HCT116 (cell line): ENCODE data around the gene RPRD1B. TPM values are rescaled to one million over a fixed set of nuclear protein-coding genes. Genes with fewer than 3 reads are reported as not detected.

Source experiments
- ATAC-seq: fragments of 200-7000 bp; cut with Tn5 transposase; 2 replicates; pipeline ENCODE4 v1.9.1; 2020; ENCODE audit warnings: mild to moderate bottlenecking, moderate library complexity
- BruUV-seq: library from RNA; stranded (reverse); fragments of 400-500 nt; replicated peaks from 2 replicates; lab custom pipeline; 2021; lab: Mats Ljungman, UMichigan
- CTCF ChIA-PET: fragments of 300-600 bp; sonication (Branson Sonifier 250); formaldehyde crosslinking; loops from one replicate; lab custom pipeline; 2021; ENCODE audit warnings: antibody characterized with exemption; lab: Charles Lee
- POLR2A ChIA-PET: fragments of 300-600, 350-600 bp; sonication (Branson Sonifier 250); formaldehyde crosslinking; loops from one replicate; lab custom pipeline; 2021; ENCODE audit warnings: antibody characterized with exemption; lab: Charles Lee
- RAD21 ChIA-PET, 2 experiments: fragments of 300-600 bp; sonication (Branson Sonifier 250); formaldehyde crosslinking; loops; one replicate each; lab custom pipeline; 2023; ENCODE audit warnings: low total read pairs in 2 of 2; ENCODE audit not compliant: uncharacterized antibody in 2 of 2, unreplicated experiment in 2 of 2, low non-redundant PET in 1 of 2; lab: Charles Lee
- DNase-seq: peaks from one replicate; pipeline ENCODE4 v3.0.0-alpha.2; 2010; ENCODE audit warnings: low read depth, low spot score
- H2AFZ ChIP-seq: fragments of 200-600 bp; shearing (Covaris generic), sonication (generic); 2 replicates; pipeline ENCODE4 v1.6.1; 2017; ENCODE audit warnings: low read depth, mixed run types, mixed read lengths, antibody characterized with exemption, low read length; ENCODE audit not compliant: poor library complexity, severe bottlenecking
- H3K27ac ChIP-seq: 2 replicates; pipeline ENCODE4 v1.5.1; 2012; ENCODE audit warnings: low read depth, low read length
- H3K27me3 ChIP-seq: fragments of 200-600 bp; sonication (generic); 2 replicates; pipeline ENCODE4 v1.6.1; 2016; ENCODE audit warnings: mixed run types, low read length, mixed read lengths; ENCODE audit not compliant: insufficient read depth
- H3K36me3 ChIP-seq, 2 experiments: fragments of 200-500 bp in 1 of 2; fragments of 200-600 bp in 1 of 2; sonication (Bioruptor generic) in 1 of 2; sonication (generic) in 1 of 2; 2 replicates each; pipeline versions ENCODE4 v1.5.1 to v1.6.1; 2014 to 2016; ENCODE audit warnings: low read length in 2 of 2, inconsistent platforms in 1 of 2, mixed read lengths in 1 of 2, mixed run types in 1 of 2; ENCODE audit not compliant: insufficient read depth in 2 of 2, control insufficient read depth in 1 of 2
- H3K4me1 ChIP-seq, 2 experiments: fragments of 200-600 bp in 1 of 2; sonication (generic) in 1 of 2; 2 replicates each; pipeline versions ENCODE4 v1.5.1 to v1.6.1; 2012 to 2017; ENCODE audit warnings: low read length in 2 of 2, inconsistent platforms in 1 of 2, mild to moderate bottlenecking in 1 of 2, mixed read lengths in 1 of 2, mixed run types in 1 of 2, moderate library complexity in 1 of 2; ENCODE audit not compliant: insufficient read depth in 2 of 2, control insufficient read depth in 1 of 2
- H3K4me2 ChIP-seq: fragments of 200-600 bp; sonication (generic); 2 replicates; pipeline ENCODE4 v1.6.1; 2017; ENCODE audit warnings: mixed run types, low read length, mixed read lengths
- H3K4me3 ChIP-seq, 2 experiments: fragments of 200-600 bp in 1 of 2; sonication (generic) in 1 of 2; replicated peaks in 1 of 2; 2 replicates each; pipeline ENCODE4 v1.5.1; 2011 to 2016; ENCODE audit warnings: low read length in 2 of 2, control low read depth in 1 of 2, low read depth in 1 of 2, mild to moderate bottlenecking in 1 of 2, mixed read lengths in 1 of 2, mixed run types in 1 of 2
- H3K79me2 ChIP-seq: fragments of 200-600 bp; sonication (generic); 2 replicates; pipeline ENCODE4 v1.6.1; 2017; ENCODE audit warnings: mild to moderate bottlenecking, mixed run types, low read length, moderate library complexity, mixed read lengths; ENCODE audit not compliant: insufficient read depth
- H3K9ac ChIP-seq: fragments of 200-600 bp; sonication (generic); 2 replicates; pipeline ENCODE4 v1.6.1; 2016; ENCODE audit warnings: low read length, mixed read lengths
- H3K9me2 ChIP-seq: fragments of 200-600 bp; sonication (generic), shearing (Covaris generic); 2 replicates; pipeline ENCODE4 v1.6.1; 2017; ENCODE audit warnings: mixed run types, mild to moderate bottlenecking, moderate library complexity; ENCODE audit not compliant: insufficient read depth
- H3K9me3 ChIP-seq, 2 experiments: fragments of 200-500 bp in 1 of 2; fragments of 200-600 bp in 1 of 2; sonication (Bioruptor generic) in 1 of 2; sonication (generic) in 1 of 2; 2 replicates each; pipeline ENCODE4 v1.6.1; 2014 to 2017; ENCODE audit warnings: low read length in 2 of 2, mixed read lengths in 2 of 2, inconsistent platforms in 1 of 2, low read depth in 1 of 2, mild to moderate bottlenecking in 1 of 2, mixed run types in 1 of 2, moderate library complexity in 1 of 2; ENCODE audit not compliant: control insufficient read depth in 1 of 2, insufficient read depth in 1 of 2
- H4K20me1 ChIP-seq: fragments of 200-600 bp; sonication (generic), shearing (Covaris generic); 2 replicates; pipeline ENCODE4 v1.6.1; 2017; ENCODE audit warnings: mixed run types, mild to moderate bottlenecking, moderate library complexity; ENCODE audit not compliant: insufficient read depth
- CBX3 ChIP-seq: IDR thresholded peaks from 2 replicates; pipeline ENCODE4 v1.6.1; 2012; ENCODE audit warnings: low read depth
- FOSL1 ChIP-seq: IDR thresholded peaks from 2 replicates; pipeline ENCODE4 v1.6.1; 2012; ENCODE audit warnings: low read depth
- JUND ChIP-seq: IDR thresholded peaks from 2 replicates; pipeline ENCODE4 v1.6.1; 2012
- POLR2AphosphoS5 ChIP-seq: IDR thresholded peaks from 2 replicates; pipeline ENCODE4 v1.6.1; 2011; ENCODE audit warnings: mild to moderate bottlenecking, low read depth, low read length, moderate library complexity
- SP1 ChIP-seq: IDR thresholded peaks from 2 replicates; pipeline ENCODE4 v1.6.1; 2012; ENCODE audit warnings: low read depth
- ZFX ChIP-seq: fragments of 450-650 bp; IDR thresholded peaks from 2 replicates; pipeline ENCODE4 v1.6.1; 2017
- ZNF274 ChIP-seq: fragments of 200-500 bp; sonication (Bioruptor generic); IDR thresholded peaks from 2 replicates; pipeline ENCODE4 v1.6.1; 2014; ENCODE audit warnings: mild to moderate bottlenecking, low read depth, low read length, inconsistent platforms
- intact Hi-C: fragments of 100-400 bp; cut with micrococcal nuclease; formaldehyde crosslinking; loops from 2 replicates; pipeline ENCODE4 v1.10.0; 2022
- total RNA-seq: library from RNA; stranded (reverse); gene quantifications from one replicate; pipeline ENCODE4 v1.2.1, GENCODE V29; 2021; ENCODE audit not compliant: unreplicated experiment
- TF ChIP-seq, protein P1 (sequence below): IDR thresholded peaks from 2 replicates; pipeline ENCODE4 v1.6.1; 2011; ENCODE audit warnings: mild to moderate bottlenecking, low read length, moderate library complexity; ENCODE audit not compliant: insufficient replicate concordance; ENCODE audit errors: extremely low read depth
- TF ChIP-seq, protein P2 (sequence below): IDR thresholded peaks from 2 replicates; pipeline ENCODE4 v1.6.1; 2012
- TF ChIP-seq, protein P3 (sequence below): IDR thresholded peaks from 2 replicates; pipeline ENCODE4 v1.6.1; 2012

The RPRD1B gene
- total RNA-seq, 1 experiment from 2014 or later, result 30.7 TPM

DNA sequence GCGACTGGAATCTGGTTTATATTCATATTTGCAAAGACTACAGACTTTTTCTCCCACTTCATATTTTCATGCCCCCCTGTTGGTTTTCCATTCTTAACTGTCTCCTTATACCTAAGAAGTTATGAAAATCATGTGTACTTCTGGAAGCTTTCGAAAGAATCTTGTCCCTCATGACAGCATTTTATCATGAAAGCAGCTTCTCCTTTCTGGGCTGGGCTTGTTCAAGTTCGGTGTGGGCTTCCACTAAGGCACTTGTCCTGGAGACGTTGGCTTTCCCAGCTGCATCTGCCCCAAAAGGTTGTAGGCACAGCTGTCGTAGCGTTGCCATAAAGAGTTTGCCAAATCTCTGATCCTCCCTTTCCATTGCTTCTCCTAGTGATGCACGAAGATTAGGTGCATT lies 56.5 kb downstream of the RPRD1B start:
- DNase-seq (no peak), ATAC-seq (no peak)
- ChIA-PET RAD21 (no interaction called here), POLR2A (no interaction called here), CTCF (no interaction called here)
- H3K9me3 ChIP-seq, result no peaks in the 10 kb centered on the region
- H2AFZ ChIP-seq, result no peak overlapping the region
- H3K4me2 ChIP-seq, result no peak overlapping the region
- no TSS peak for BruUV-seq
- no peaks in the 10 kb centered on the region for H3K79me2 ChIP-seq
- no peak overlapping the region for H3K9ac ChIP-seq
- H3K9me2 ChIP-seq, result no peaks in the 10 kb centered on the region
- no peak overlapping the region for H3K4me3 ChIP-seq
- no peaks in the 10 kb centered on the region for H4K20me1 ChIP-seq
- H3K4me1 ChIP-seq, result peaks cover 2 to 9% of the 10 kb centered on the region in 2 experiments; a peak in 1 of 4 replicates
- TF ChIP-seq, protein P1, sequence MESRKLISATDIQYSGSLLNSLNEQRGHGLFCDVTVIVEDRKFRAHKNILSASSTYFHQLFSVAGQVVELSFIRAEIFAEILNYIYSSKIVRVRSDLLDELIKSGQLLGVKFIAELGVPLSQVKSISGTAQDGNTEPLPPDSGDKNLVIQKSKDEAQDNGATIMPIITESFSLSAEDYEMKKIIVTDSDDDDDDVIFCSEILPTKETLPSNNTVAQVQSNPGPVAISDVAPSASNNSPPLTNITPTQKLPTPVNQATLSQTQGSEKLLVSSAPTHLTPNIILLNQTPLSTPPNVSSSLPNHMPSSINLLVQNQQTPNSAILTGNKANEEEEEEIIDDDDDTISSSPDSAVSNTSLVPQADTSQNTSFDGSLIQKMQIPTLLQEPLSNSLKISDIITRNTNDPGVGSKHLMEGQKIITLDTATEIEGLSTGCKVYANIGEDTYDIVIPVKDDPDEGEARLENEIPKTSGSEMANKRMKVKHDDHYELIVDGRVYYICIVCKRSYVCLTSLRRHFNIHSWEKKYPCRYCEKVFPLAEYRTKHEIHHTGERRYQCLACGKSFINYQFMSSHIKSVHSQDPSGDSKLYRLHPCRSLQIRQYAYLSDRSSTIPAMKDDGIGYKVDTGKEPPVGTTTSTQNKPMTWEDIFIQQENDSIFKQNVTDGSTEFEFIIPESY, result no peak
- TF ChIP-seq POLR2AphosphoS5 (no peak), CBX3 (no peak), FOSL1 (no peak), SP1 (no peak), JUND (no peak), ZNF274 (no peak), ZFX (no peak)
- TF ChIP-seq, protein P2, sequence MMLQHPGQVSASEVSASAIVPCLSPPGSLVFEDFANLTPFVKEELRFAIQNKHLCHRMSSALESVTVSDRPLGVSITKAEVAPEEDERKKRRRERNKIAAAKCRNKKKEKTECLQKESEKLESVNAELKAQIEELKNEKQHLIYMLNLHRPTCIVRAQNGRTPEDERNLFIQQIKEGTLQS, result no peak
- TF ChIP-seq, protein P3, sequence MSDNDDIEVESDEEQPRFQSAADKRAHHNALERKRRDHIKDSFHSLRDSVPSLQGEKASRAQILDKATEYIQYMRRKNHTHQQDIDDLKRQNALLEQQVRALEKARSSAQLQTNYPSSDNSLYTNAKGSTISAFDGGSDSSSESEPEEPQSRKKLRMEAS, result no peak
- H3K27me3 ChIP-seq, result no peaks in the 10 kb centered on the region
- no peak overlapping the region for H3K27ac ChIP-seq
- intact Hi-C loops, result no loop called here
- peaks cover 17 to 18% of the 10 kb centered on the region in 2 experiments; a peak in 3 of 4 replicates for H3K36me3 ChIP-seq
